SK-N-SH treated with all-trans-retinoic acid at 6 μM for 48 hours (cell line): Measurements from ENCODE around the gene STARD13.

Experiments
- ARNTL ChIP-seq: fragments of 450-650 bp; formaldehyde crosslinking; IDR thresholded peaks from 2 replicates; pipeline ENCODE4 v1.5.0; 2020; ENCODE audit warnings: low read depth, mild to moderate bottlenecking, moderate library complexity, borderline replicate concordance
- CSDC2 ChIP-seq: fragments of 250-450 bp; sonication (Bioruptor Pico); IDR thresholded peaks from 2 replicates; pipeline ENCODE4 v1.5.0; 2020; ENCODE audit warnings: mild to moderate bottlenecking, moderate library complexity
- OSR1 ChIP-seq: fragments of 250-450 bp; sonication (Bioruptor Pico); IDR thresholded peaks from 2 replicates; pipeline ENCODE4 v1.8.0; 2022; ENCODE audit warnings: moderate library complexity, mild to moderate bottlenecking, inconsistent platforms
- POU6F1 ChIP-seq: fragments of 250-450 bp; sonication (Bioruptor Pico); IDR thresholded peaks from 2 replicates; pipeline ENCODE4 v1.8.0; 2021; ENCODE audit warnings: low read depth, mild to moderate bottlenecking, moderate library complexity, borderline replicate concordance
- SNAI2 ChIP-seq: fragments of 250-450 bp; sonication (Bioruptor Pico); IDR thresholded peaks from 2 replicates; pipeline ENCODE4 v1.5.0; 2020; ENCODE audit warnings: mild to moderate bottlenecking, moderate library complexity
- ZFP30 ChIP-seq: fragments of 450-650 bp; formaldehyde crosslinking; IDR thresholded peaks from 2 replicates; pipeline ENCODE4 v1.5.0; 2022; ENCODE audit warnings: mild to moderate bottlenecking, moderate library complexity

- TF ChIP-seq SNAI2 (CRISPR knock-in tag) (no peak), ZFP30 (CRISPR knock-in tag) (no peak), ARNTL (CRISPR knock-in tag) (no peak), OSR1 (no peak), CSDC2 (CRISPR knock-in tag) (no peak), POU6F1 (no peak)
Observed at GRCh38 chr13:33139184-33139583, 146.4 kb downstream of the STARD13 start.
